Measurements from ENCODE around the gene ARGLU1.
A peak's percentile ranks its signal among the peaks of the same experiment; 100 is the strongest.

The ARGLU1 gene

DNA sequence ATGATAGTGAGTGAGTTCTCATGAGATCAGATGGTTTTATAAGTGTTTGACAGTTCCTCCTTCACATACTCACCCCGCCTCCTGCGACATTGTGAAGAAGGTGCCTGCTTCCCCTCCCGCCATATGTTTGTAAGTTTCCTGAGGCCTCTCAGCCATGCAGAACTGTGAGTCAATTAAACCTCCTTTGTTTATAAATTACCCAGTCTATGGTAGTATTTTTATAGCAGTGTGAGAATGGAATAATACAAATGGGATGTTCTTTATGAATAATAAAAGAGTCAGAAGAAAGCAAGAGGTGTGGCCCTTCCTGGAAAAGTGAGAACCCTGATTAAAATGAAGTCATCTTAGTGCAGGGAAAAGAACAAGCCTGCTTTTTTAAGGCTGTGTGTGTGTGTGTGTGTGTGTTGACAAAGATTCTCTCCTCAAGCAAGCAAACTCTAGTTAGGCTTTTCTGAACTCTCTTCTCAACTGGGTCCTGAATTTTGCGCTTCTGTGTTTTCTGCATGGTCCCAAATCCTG lies 18.8 kb upstream of the ARGLU1 start:
- 95% methylated on average over 4 of the region's 4 CpGs for whole genome bisulfite sequencing
- no peak overlapping the region for H3K27ac ChIP-seq (ENCODE audit: low read depth, low read length)
- no peaks in the 10 kb centered on the region for H3K4me1 ChIP-seq (ENCODE audit: insufficient read depth, low read length)
- H3K4me3 ChIP-seq (ENCODE audit: low read length) = no peak overlapping the region
- peaks cover 22% of the 10 kb centered on the region for H3K9me3 ChIP-seq (ENCODE audit: insufficient read depth, low read depth, low read length)
- no peaks in the 10 kb centered on the region for H3K36me3 ChIP-seq (ENCODE audit: insufficient read depth, low read length)
- no peaks in the 10 kb centered on the region for H3K27me3 ChIP-seq (ENCODE audit: insufficient read depth, low read length)
- H3K9ac ChIP-seq (ENCODE audit: low read depth, low read length) = no peak overlapping the region

DNA sequence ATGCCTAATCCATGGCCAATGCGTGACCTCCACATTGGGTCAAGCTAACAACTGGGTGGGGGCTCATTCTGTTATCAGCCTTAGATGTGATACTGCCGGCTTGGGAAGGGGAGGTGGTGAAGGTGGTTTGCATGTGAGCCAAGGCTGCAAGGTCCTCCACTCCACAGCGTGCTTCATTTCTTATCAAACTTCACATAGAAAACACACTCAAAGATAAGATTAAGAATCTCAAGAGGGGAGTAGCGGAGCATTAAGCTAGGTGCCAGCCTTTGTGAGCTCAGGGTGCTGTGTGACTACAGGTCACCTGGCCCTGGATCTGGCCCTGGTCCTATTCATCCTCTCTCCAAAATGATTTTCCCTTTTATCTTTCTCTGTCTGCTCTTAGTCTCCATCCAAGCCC lies 13.3 kb upstream of the ARGLU1 start:
- Histone ChIP-seq H3K4me3 (ENCODE audit: low read length) (no peak overlapping the region), H3K27me3 (ENCODE audit: insufficient read depth, low read length) (no peaks in the 10 kb centered on the region), H3K4me1 (ENCODE audit: insufficient read depth, low read length) (no peaks in the 10 kb centered on the region), H3K27ac (ENCODE audit: low read depth, low read length) (no peak overlapping the region), H3K9me3 (ENCODE audit: insufficient read depth, low read depth, low read length) (peaks cover 12% of the 10 kb centered on the region), H3K9ac (ENCODE audit: low read depth, low read length) (no peak overlapping the region), H3K36me3 (ENCODE audit: insufficient read depth, low read length) (no peaks in the 10 kb centered on the region)
- WGBS = 95% methylated on average over 3 of the region's 4 CpGs

DNA sequence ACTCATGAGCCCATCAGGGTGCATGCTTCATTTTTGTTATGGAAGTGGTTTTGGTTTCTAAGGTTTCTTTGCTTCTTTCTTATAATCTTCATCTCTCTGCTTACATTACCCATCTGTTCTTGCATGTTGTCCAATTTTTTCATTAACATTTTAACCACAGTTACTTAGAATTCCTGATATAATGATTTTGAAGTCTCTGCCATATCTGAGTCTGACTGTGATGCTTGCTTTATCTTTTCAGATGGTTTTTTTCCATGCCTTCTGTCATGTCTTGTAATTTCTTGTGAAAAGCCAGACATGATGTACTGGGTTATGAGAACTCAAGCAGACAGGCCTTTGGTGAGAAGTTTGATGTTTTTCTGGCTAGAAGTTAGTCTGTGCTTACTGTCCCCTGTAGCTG lies 8.0 kb upstream of the ARGLU1 start:
- Histone ChIP-seq H3K27ac (ENCODE audit: low read depth, low read length) (no peak overlapping the region), H3K27me3 (ENCODE audit: insufficient read depth, low read length) (no peaks in the 10 kb centered on the region), H3K4me1 (ENCODE audit: insufficient read depth, low read length) (0 out of 2 replicates have a peak, but pooled peaks cover under 1% of the 10 kb centered on the region), H3K36me3 (ENCODE audit: insufficient read depth, low read length) (no peaks in the 10 kb centered on the region), H3K9me3 (ENCODE audit: insufficient read depth, low read depth, low read length) (no peaks in the 10 kb centered on the region), H3K4me3 (ENCODE audit: low read length) (no peak overlapping the region), H3K9ac (ENCODE audit: low read depth, low read length) (no peak overlapping the region)

DNA sequence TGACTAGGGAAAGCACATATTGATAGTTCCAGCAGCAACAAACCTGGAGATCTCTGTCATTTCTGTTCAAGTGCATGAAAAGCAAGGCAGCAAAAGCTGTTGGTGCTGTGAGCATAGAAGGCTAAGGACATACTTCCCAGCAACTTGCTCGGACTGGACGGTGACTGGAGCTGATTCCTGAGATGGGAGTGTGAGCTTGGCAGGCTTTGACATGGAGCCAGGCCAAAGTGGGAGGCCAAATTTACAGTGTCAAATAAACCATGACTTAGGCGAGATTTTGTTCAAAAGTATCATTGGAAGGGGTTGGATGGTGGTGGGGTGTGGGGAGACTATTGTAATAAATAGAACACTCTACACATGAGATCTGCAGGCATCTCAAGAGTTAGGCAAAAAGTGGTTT lies 5.9 kb upstream of the ARGLU1 start:
- Histone ChIP-seq H3K27me3 (ENCODE audit: insufficient read depth, low read length) (no peaks in the 10 kb centered on the region), H3K9ac (ENCODE audit: low read depth, low read length) (no peak overlapping the region), H3K4me3 (ENCODE audit: low read length) (no peak overlapping the region), H3K4me1 (ENCODE audit: insufficient read depth, low read length) (peaks cover 11% of the 10 kb centered on the region; the same call in 1 of the 2 replicates), H3K27ac (ENCODE audit: low read depth, low read length) (no peak overlapping the region), H3K9me3 (ENCODE audit: insufficient read depth, low read depth, low read length) (no peaks in the 10 kb centered on the region), H3K36me3 (ENCODE audit: insufficient read depth, low read length) (no peaks in the 10 kb centered on the region)
- WGBS = 94% methylated on average over 3 of the region's 3 CpGs

DNA sequence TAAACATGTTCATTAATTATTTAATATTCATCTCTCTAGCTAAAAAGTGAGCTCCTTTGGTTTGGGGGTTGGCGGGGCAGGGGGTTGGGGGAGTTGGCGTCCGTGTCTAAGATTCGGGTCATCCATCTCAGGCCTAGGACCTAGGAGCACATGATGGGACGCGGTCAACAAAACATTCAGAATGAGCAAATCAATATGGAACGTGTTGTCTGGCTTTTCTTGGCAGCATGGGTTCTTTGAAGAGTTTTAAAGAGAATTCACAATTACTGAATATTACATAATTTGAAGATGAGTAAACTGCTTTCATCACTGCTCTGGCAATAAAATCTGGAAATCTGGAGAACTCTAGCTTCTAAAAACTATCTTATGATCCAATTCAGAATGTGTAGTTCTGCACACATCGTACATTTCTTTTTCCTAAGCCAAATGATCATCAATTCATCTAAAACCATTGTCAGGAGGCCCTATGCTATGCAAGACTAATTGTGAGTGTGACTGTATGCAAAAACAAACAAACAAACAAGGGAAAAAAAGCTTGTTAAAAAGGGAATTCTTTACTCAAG lies 5.4 kb upstream of the ARGLU1 start:
- Histone ChIP-seq H3K9ac (ENCODE audit: low read depth, low read length) (no peak overlapping the region), H3K27ac (ENCODE audit: low read depth, low read length) (no peak overlapping the region), H3K27me3 (ENCODE audit: insufficient read depth, low read length) (no peaks in the 10 kb centered on the region), H3K36me3 (ENCODE audit: insufficient read depth, low read length) (no peaks in the 10 kb centered on the region), H3K4me1 (ENCODE audit: insufficient read depth, low read length) (peaks cover 16% of the 10 kb centered on the region), H3K9me3 (ENCODE audit: insufficient read depth, low read depth, low read length) (no peaks in the 10 kb centered on the region), H3K4me3 (ENCODE audit: low read length) (no peak overlapping the region)
- WGBS = 92% methylated on average over 8 of the region's 8 CpGs

DNA sequence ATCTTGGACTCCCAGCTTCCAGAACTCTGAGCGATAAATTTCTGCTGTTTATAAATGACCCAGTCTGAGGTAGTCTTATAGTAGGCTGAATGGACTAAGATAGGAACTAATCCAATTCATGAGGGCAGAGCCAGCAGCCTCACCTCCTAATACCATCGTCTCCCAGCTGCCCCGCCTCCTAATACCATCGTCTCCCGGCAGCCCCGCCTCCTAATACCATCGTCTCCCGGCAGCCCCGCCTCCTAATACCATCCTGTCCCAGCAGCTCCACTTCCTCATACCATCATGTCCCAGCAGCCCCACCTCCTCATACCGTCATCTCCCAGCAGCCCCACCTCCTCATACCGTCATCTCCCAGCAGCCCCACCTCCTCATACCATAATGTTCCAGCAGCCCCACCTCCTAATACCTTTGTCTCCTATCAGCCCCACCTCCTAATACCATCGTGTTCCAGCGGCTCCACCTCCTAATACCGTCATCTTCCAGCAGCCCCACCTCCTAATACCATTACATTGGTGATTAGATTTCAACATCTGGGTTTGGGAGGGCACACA lies 2.4 kb upstream of the ARGLU1 start:
- H3K27me3 ChIP-seq (ENCODE audit: insufficient read depth, low read length) = no peaks in the 10 kb centered on the region
- no peak overlapping the region for H3K9ac ChIP-seq (ENCODE audit: low read depth, low read length)
- H3K4me1 ChIP-seq (ENCODE audit: insufficient read depth, low read length) = peaks cover 24% of the 10 kb centered on the region
- no peaks in the 10 kb centered on the region for H3K9me3 ChIP-seq (ENCODE audit: insufficient read depth, low read depth, low read length)
- H3K27ac ChIP-seq (ENCODE audit: low read depth, low read length) = no peak overlapping the region
- 23% methylated on average over 14 of the region's 14 CpGs for WGBS
- H3K4me3 ChIP-seq (ENCODE audit: low read length) = peak overlapping the region; percentile 32
- no peaks in the 10 kb centered on the region for H3K36me3 ChIP-seq (ENCODE audit: insufficient read depth, low read length)

DNA sequence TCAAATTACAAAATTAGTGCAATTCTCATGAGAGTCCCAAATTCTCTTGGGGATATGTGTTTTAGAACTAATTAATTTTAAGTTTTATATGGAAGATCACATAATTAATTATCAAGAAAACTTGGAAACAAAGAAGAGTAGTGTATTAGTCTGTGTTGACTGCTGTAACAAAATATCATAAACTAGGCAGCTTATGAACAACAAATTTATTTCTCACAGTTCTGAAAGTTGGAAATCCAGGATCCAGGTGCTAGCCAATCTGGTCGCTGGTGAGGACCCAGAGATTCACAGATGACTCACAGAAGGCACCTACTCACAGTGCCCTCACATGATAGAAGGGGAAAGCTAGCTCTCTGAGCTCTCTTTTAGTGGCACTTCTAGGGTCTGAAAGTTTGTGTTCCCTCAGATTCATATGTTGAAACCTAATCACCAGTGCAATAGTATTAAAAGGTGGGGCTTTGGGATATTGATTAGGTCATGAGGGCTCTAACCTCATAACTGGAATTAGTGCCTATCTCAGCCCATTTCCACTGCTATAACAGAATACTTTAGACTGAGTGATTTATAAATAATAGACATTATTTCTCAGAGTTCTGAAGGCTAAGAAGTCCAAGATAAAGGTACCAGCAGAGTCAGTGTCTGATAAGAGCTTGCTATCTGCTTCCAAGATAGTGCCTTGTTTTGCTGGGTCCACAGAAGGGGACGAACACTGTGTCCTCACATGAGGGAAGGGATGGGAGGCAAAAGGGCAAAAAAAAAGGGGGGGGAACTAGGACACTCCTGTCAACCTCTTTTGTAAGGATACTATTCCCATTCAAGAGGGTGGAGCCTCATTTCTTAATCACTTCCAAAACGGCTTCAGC lies 1.5 kb upstream of the ARGLU1 start:
- Histone ChIP-seq H3K4me3 (ENCODE audit: low read length) (no peak overlapping the region; the same call in 1 of the 2 replicates), H3K9me3 (ENCODE audit: insufficient read depth, low read depth, low read length) (no peaks in the 10 kb centered on the region), H3K27me3 (ENCODE audit: insufficient read depth, low read length) (no peaks in the 10 kb centered on the region), H3K9ac (ENCODE audit: low read depth, low read length) (no peak overlapping the region), H3K4me1 (ENCODE audit: insufficient read depth, low read length) (peaks cover 33% of the 10 kb centered on the region), H3K36me3 (ENCODE audit: insufficient read depth, low read length) (no peaks in the 10 kb centered on the region), H3K27ac (ENCODE audit: low read depth, low read length) (no peak overlapping the region)
- WGBS = 85% methylated on average over 2 of the region's 3 CpGs

DNA sequence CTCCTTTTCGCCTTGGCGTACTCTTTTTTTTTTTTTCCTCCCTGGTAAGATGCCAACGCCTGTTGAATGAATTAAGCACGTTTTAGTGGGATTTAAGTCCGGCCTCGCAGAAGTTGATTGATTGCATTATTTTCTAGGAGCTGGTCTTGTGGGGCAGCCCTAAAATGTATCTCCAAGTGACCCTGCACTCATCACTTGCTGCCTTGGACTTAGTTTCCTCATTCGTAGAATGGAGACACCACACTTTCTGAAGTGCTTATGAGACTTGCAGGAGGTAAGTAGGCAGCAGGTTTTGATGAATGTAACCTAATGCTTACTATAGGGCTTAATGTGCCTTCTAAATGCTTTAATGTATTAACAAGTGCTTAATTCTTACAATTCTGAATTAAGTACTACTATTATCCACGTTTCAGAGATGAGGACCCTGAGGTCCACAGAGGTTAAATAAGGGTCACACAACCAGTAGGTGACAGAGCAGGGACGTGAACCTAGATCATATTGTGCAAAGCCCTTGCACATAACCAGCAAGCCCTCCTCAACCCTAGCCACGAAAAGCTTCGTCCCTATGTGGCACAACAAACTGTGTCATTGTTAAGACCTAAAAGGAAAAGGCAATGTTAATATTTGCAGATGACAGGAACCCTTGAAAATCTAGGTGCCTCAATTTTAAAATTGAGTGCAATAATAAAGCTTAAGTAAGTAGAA lies 514 bp upstream of the ARGLU1 start:
- no peak overlapping the region for H3K27ac ChIP-seq (ENCODE audit: low read depth, low read length)
- peaks cover 43% of the 10 kb centered on the region for H3K4me1 ChIP-seq (ENCODE audit: insufficient read depth, low read length)
- H3K4me3 ChIP-seq (ENCODE audit: low read length) = peak overlapping the region; percentile 96
- no peaks in the 10 kb centered on the region for H3K36me3 ChIP-seq (ENCODE audit: insufficient read depth, low read length)
- peak overlapping the region; percentile 23; the same call in 1 of the 2 replicates for H3K9ac ChIP-seq (ENCODE audit: low read depth, low read length)
- no peaks in the 10 kb centered on the region for H3K9me3 ChIP-seq (ENCODE audit: insufficient read depth, low read depth, low read length)
- 27% methylated on average over 11 of the region's 11 CpGs for WGBS
- H3K27me3 ChIP-seq (ENCODE audit: insufficient read depth, low read length) = no peaks in the 10 kb centered on the region

DNA sequence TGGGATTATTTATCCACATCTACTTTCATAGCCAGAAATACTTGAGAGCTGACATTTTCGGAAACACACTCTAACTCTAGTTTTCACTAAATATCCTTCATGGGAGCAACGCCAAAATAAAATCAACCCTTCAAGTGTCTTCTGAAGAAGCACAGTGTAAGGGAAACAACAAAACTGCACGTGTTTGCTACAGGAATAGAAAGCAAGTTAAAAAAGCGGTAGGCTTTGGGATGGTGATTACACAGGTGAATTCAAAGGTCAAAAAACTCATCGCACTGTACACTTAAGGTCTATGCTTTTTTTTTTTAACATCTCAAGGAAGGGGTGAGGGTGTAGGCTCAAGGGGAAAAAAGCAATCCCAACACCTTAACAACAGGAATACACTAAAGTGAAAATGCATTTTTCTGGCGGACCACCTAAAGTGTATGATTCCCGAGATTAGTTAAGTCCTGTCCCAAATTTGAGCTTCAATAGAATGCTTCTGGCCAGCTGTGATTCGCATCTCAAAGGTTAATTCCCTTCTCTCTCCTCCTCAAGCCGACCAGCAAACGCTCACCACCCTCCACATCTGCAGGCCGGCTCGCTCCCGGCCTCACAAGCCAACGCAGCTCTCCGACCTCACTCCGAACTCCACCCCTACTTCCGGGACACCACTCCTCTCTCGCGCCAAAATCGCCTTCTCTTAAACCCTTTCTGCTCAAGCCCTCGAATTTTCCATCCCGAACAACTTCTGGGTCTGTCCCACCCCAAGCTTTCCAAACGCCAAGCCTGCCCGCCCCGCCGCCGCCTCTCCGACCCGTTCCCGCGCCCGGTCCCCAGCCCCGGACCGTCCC lies 1.1 kb downstream of the ARGLU1 start:
- Histone ChIP-seq H3K4me1 (ENCODE audit: insufficient read depth, low read length) (peaks cover 55% of the 10 kb centered on the region), H3K27ac (ENCODE audit: low read depth, low read length) (peak overlapping the region; percentile 95), H3K36me3 (ENCODE audit: insufficient read depth, low read length) (no peaks in the 10 kb centered on the region), H3K27me3 (ENCODE audit: insufficient read depth, low read length) (no peaks in the 10 kb centered on the region), H3K4me3 (ENCODE audit: low read length) (peak overlapping the region; percentile 96), H3K9ac (ENCODE audit: low read depth, low read length) (peak overlapping the region; percentile 95), H3K9me3 (ENCODE audit: insufficient read depth, low read depth, low read length) (no peaks in the 10 kb centered on the region)
- under 1% methylated on average over 34 of the region's 34 CpGs for WGBS

DNA sequence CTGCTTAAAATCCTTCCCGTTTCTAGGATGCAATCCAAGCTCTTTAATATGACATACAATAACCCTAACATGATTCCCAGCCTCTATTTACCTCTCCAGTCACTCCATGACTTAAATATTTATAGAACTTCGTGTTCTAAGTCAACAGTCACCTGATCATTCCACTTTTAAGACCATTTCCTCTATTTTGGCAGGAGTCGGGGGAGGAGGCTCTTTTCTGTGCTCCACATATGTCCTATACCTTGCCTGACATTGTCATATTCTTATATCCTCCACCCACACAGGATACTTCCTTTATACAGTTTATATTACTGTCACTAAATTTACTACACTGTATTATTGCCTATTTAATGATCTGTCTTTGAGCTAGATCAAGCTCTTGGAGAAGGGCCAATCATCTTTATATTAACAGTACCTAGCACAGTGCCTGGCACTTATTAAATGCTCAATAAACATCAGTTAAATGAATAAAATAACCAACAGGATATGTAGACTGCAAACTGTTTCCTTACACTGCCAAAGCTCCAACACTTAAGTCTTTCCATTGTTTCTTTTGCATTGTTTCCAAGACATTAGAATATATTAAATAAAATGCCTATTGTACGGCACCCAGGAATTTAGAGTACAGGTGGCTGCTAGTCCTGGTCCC lies 2.7 kb downstream of the ARGLU1 start:
- Histone ChIP-seq H3K27ac (ENCODE audit: low read depth, low read length) (no peak overlapping the region), H3K9me3 (ENCODE audit: insufficient read depth, low read depth, low read length) (no peaks in the 10 kb centered on the region), H3K36me3 (ENCODE audit: insufficient read depth, low read length) (no peaks in the 10 kb centered on the region; the same call in 1 of the 2 replicates), H3K4me1 (ENCODE audit: insufficient read depth, low read length) (peaks cover 61% of the 10 kb centered on the region), H3K9ac (ENCODE audit: low read depth, low read length) (0 out of 2 replicates have a peak overlapping the region, but pooled peaks have one; percentile 11), H3K27me3 (ENCODE audit: insufficient read depth, low read length) (no peaks in the 10 kb centered on the region), H3K4me3 (ENCODE audit: low read length) (peak overlapping the region; percentile 96)
- WGBS = 56% methylated on average over 4 of the region's 4 CpGs

All from HUES64 (cell line).